Lung (tissue), 12 donors: Measurements from ENCODE around the gene GAA. TPM values are rescaled to one million over a fixed set of nuclear protein-coding genes. Genes with fewer than 3 reads are reported as not detected.
"Not testable (repeated sequence)": the region's sequence is repeated elsewhere in the genome, so short reads cannot be mapped to it uniquely, and the experiment has no call there.

Experiments
- ATAC-seq: fragments of 200-7000 bp; cut with Tn5 transposase; one replicate; pipeline ENCODE4 v1.9.1; 2020; ENCODE audit warnings: moderate number of reproducible peaks; ENCODE audit not compliant: insufficient read depth, low FRiP score
- DNase-seq, 3 donors: peaks; one replicate each; pipeline ENCODE4 v3.0.0-alpha.2; 2013 to 2017
- H3K27ac ChIP-seq, 2 donors: one replicate each; pipeline ENCODE4 v1.5.1; 2013; ENCODE audit warnings: mild to moderate bottlenecking in 2 of 2, moderate library complexity in 2 of 2, control low read depth in 1 of 2, inconsistent platforms in 1 of 2, low read depth in 1 of 2, low read length in 1 of 2
- H3K27me3 ChIP-seq, 3 donors: one replicate each; pipeline ENCODE4 v1.5.1; 2013; ENCODE audit warnings: low read length in 2 of 3; ENCODE audit not compliant: control insufficient read depth in 3 of 3, insufficient read depth in 3 of 3
- H3K36me3 ChIP-seq, 4 donors: one replicate each; pipeline ENCODE4 v1.5.1; 2013; ENCODE audit warnings: low read length in 4 of 4, mild to moderate bottlenecking in 1 of 4, moderate library complexity in 1 of 4; ENCODE audit not compliant: control insufficient read depth in 4 of 4, insufficient read depth in 4 of 4
- H3K4me1 ChIP-seq, 5 donors: one replicate each; pipeline ENCODE4 v1.5.1; 2013; ENCODE audit warnings: low read length in 5 of 5, mild to moderate bottlenecking in 2 of 5, moderate library complexity in 1 of 5; ENCODE audit not compliant: control insufficient read depth in 5 of 5, insufficient read depth in 5 of 5
- H3K4me3 ChIP-seq: one replicate; pipeline ENCODE4 v1.5.1; 2013; ENCODE audit warnings: mild to moderate bottlenecking, control low read depth, moderate library complexity
- H3K9ac ChIP-seq, 2 donors: one replicate each; pipeline ENCODE4 v1.5.1; 2013; ENCODE audit warnings: low read length in 2 of 2, control low read depth in 1 of 2; ENCODE audit not compliant: insufficient read depth in 1 of 2
- H3K9me3 ChIP-seq, 4 donors: one replicate each; pipeline ENCODE4 v1.5.1; 2013; ENCODE audit warnings: low read length in 3 of 4, mild to moderate bottlenecking in 1 of 4, moderate library complexity in 1 of 4; ENCODE audit not compliant: control insufficient read depth in 4 of 4, insufficient read depth in 3 of 4
- WGBS, 2 donors: extraction: QIAGEN DNeasy Blood & Tissue Kit; methylation state at CpG; one replicate each; pipeline ENCODE4 v1.1.7; 2013; 5-methylcytosine and 5-hydroxymethylcytosine counted together
- polyA plus RNA-seq, 2 donors: library from polyadenylated mRNA; stranded (reverse); fragments of 200-250 nt; gene quantifications; one replicate each; pipeline ENCODE4 v1.2.1, GENCODE V29; 2013
- total RNA-seq, 2 donors: library from RNA; depleted of rRNA in 1 of 2; stranded (reverse); fragments of >200 nt in 1 of 2; gene quantifications; one replicate each; pipeline ENCODE4 v1.2.1, GENCODE V29; 2014 to 2021
- TF ChIP-seq, protein P1 (sequence below): IDR thresholded peaks from 2 replicates; pipeline ENCODE4 v1.5.1; 2012; ENCODE audit warnings: mild to moderate bottlenecking; ENCODE audit errors: control extremely low read depth, extremely low read depth
- donor health status: control.
- donor health status: control.
- donor health status: Bipolar disorder and iron deficiency.
- donor health status: healthy.
- donor health status: DM: yes; HTN: yes; CAD: no.

Gene GAA
- total and polyA plus RNA-seq, 4 donors: 30.5 to 88.6 (median 68.0) TPM

DNA sequence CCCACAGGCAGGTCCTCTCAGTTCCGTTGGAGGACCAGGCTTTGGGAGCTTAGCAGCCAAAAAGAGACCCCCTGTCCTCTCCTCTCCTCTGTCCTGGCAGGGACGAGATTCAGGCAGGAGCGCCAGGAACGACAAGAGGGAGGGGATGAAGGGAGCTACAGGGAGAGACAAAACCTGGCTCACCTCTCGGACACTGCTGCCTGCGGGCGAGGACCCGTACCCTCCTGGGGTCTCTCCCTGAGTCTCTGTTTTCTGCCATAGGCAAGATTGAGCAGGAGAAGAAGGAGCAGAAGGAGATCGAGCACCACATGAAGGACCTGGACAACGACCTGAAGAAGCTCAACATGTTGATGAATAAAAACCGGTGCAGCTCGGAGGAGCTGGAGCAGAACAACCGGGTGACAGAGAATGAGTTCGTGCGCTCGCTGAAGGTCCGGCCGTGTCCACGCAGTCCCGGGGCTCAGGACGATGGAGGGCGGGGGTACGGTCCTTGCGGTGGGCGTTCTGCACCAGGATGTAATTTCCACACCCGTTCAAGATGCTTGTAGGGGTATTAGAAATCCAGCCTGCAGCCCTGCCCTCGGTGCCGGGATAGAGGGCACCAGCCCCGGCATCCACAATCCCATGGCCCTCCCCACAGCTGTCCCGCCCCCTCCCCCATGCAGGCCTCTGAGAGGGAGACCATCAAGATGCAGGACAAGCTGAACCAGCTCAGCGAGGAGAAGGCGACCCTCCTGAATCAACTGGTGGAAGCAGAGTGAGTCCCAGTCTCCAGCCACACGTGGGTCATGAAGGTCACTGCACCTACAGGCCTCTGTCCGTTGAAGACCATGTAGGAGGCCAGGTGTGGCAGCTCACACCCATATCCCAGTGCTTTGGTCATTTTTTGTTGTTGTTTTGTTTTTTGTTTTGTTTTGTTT lies 13.8 kb upstream of the GAA start:
- WGBS, 2 donors: 81 to 93% methylated on average over 34 of the region's 34 CpGs
- DNase-seq: no peak

DNA sequence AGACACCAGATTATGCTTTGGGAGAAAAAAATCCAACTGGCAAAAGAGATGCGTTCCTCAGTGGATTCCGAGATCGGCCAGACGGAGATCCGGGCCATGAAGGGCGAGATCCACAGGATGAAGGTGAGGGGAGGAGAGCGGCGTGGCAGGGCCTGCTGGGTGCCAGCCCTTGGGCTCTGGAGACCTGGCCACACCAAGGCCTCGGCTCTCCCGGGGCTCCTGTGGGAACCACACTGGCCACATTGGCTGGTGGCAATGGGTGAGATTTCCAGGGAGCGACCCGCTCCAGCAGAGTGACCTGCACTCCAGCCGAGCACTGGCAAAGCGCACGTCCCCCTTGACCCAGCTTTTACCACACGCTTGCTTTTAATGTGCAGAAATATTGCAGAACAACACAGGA lies 11.6 kb upstream of the GAA start:
- no peak for ATAC-seq

More for the DNA sequence above, 13.8 kb upstream of the GAA start:
- no peak overlapping the region for H3K4me3 ChIP-seq
- TF ChIP-seq, protein P1, sequence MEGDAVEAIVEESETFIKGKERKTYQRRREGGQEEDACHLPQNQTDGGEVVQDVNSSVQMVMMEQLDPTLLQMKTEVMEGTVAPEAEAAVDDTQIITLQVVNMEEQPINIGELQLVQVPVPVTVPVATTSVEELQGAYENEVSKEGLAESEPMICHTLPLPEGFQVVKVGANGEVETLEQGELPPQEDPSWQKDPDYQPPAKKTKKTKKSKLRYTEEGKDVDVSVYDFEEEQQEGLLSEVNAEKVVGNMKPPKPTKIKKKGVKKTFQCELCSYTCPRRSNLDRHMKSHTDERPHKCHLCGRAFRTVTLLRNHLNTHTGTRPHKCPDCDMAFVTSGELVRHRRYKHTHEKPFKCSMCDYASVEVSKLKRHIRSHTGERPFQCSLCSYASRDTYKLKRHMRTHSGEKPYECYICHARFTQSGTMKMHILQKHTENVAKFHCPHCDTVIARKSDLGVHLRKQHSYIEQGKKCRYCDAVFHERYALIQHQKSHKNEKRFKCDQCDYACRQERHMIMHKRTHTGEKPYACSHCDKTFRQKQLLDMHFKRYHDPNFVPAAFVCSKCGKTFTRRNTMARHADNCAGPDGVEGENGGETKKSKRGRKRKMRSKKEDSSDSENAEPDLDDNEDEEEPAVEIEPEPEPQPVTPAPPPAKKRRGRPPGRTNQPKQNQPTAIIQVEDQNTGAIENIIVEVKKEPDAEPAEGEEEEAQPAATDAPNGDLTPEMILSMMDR: no peak
- no peak overlapping the region for H3K27ac ChIP-seq
- peaks cover 0 to 3% (median 0%) of the 10 kb centered on the region in 4 donors for H3K36me3 ChIP-seq
- no peak for ATAC-seq
- no peaks in the 10 kb centered on the region for H3K4me1 ChIP-seq
- no peak overlapping the region for H3K9ac ChIP-seq
- no peaks in the 10 kb centered on the region for H3K27me3 ChIP-seq
- H3K9me3 ChIP-seq: no peaks in the 10 kb centered on the region

DNA sequence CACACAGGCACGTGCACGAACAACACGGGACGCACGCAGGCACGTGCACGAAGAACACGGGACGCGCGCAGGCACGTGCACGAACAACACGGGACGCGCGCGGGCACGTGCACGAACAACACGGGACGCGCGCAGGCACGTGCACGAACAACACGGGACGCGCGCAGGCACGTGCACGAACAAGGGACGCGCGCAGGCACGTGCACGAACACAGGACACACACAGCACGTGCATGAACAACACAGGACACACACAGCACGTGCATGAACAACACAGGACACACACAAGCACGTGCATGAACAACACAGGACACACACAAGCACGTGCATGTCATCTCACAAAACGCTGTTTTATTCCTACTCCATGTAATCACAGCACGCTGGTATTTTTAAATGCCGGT lies 11.2 kb upstream of the GAA start:
- 94 to 96% methylated on average over 42 to 44 of the region's 44 CpGs for WGBS, 2 donors
- not testable (repeated sequence) for DNase-seq, H3K36me3 ChIP-seq, ATAC-seq, H3K4me3 ChIP-seq, H3K9me3 ChIP-seq, H3K27ac ChIP-seq, H3K27me3 ChIP-seq, H3K4me1 ChIP-seq, H3K9ac ChIP-seq

More for the DNA sequence above, 11.6 kb upstream of the GAA start:
- H3K9ac ChIP-seq: no peak overlapping the region
- no peaks in the 10 kb centered on the region for H3K9me3 ChIP-seq
- no peaks in the 10 kb centered on the region for H3K27me3 ChIP-seq
- no peak for DNase-seq
- H3K27ac ChIP-seq: no peak overlapping the region
- TF ChIP-seq, protein P1: no peak
- WGBS, 2 donors: 96 to 98% methylated on average over 16 of the region's 16 CpGs
- no peaks in the 10 kb centered on the region for H3K4me1 ChIP-seq
- H3K36me3 ChIP-seq: peaks cover 0 to 3% (median 0%) of the 10 kb centered on the region in 4 donors
- H3K4me3 ChIP-seq: no peak overlapping the region

DNA sequence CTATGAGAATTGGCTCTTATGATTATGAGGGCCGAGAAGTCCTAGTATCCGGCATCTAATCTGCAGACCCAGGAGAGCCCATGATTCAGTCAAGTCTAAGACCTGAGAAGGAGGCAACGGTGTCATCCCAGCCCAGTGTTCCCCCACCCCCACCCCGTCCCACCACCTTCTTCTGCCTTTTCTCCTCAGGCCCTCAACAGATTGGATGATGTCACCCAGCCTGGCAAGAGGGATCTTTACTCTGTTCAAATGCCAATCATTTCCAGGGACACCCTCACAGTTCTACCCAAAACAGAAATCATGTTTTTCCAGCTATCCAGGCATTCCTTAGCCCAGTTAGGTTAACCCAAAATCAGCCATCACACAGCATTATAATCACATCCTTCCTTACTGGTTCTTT lies 10.0 kb upstream of the GAA start:
- ATAC-seq (no peak), DNase-seq (no peak)
- H3K9me3 ChIP-seq: no peaks in the 10 kb centered on the region
- no peaks in the 10 kb centered on the region for H3K27me3 ChIP-seq
- no peak overlapping the region for H3K9ac ChIP-seq
- H3K27ac ChIP-seq: no peak overlapping the region
- peaks cover 0 to 3% (median 0%) of the 10 kb centered on the region in 4 donors for H3K36me3 ChIP-seq
- TF ChIP-seq, protein P1: no peak
- H3K4me3 ChIP-seq: no peak overlapping the region
- WGBS, 2 donors: 89 to 97% methylated on average over 4 of the region's 4 CpGs
- H3K4me1 ChIP-seq: no peaks in the 10 kb centered on the region
